Panc1 (cell line): ENCODE data around the gene ZBTB34. TPM values are rescaled to one million over a fixed set of nuclear protein-coding genes. Genes with fewer than 3 reads are reported as not detected.

Experiments
- ATAC-seq: fragments of 200-7000 bp; cut with Tn5 transposase; 2 replicates; pipeline ENCODE4 v1.9.1; 2020; ENCODE audit warnings: mild to moderate bottlenecking, moderate library complexity
- BruUV-seq: library from RNA; stranded (reverse); fragments of 400-500 nt; replicated peaks from 2 replicates; lab custom pipeline; 2021; lab: Mats Ljungman, UMichigan
- CTCF ChIA-PET: fragments of 300-600 bp; sonication (Branson Sonifier 250); formaldehyde crosslinking; loops from one replicate; lab custom pipeline; 2022; ENCODE audit warnings: antibody characterized with exemption; lab: Charles Lee
- POLR2A ChIA-PET: fragments of 300-600 bp; sonication (Branson Sonifier 250); formaldehyde crosslinking; loops from one replicate; lab custom pipeline; 2022; ENCODE audit warnings: antibody characterized with exemption; lab: Charles Lee
- DNase-seq: peaks from one replicate; pipeline ENCODE4 v3.0.0-alpha.2; 2010; ENCODE audit warnings: low read depth, low spot score
- H3K27ac ChIP-seq: 2 replicates; pipeline ENCODE4 v1.5.1; 2011; ENCODE audit warnings: mild to moderate bottlenecking, low read length, inconsistent platforms
- H3K27me3 ChIP-seq: fragments of 200-500 bp; sonication (Bioruptor generic); 2 replicates; pipeline ENCODE4 v1.6.0; 2014; ENCODE audit warnings: low read length, inconsistent platforms; ENCODE audit not compliant: control insufficient read depth, insufficient read depth
- H3K36me3 ChIP-seq: fragments of 200-500 bp; sonication (Bioruptor generic); 2 replicates; pipeline ENCODE4 v1.5.1; 2014; ENCODE audit warnings: inconsistent platforms, mild to moderate bottlenecking, low read length, moderate library complexity; ENCODE audit not compliant: control insufficient read depth, insufficient read depth
- H3K4me1 ChIP-seq: 2 replicates; pipeline ENCODE4 v1.5.1; 2011; ENCODE audit warnings: inconsistent platforms, mild to moderate bottlenecking, low read length, moderate library complexity; ENCODE audit not compliant: control insufficient read depth, insufficient read depth
- H3K4me3 ChIP-seq, 2 experiments: 2 replicates each; pipeline ENCODE4 v1.5.1; 2011 to 2012; ENCODE audit warnings: low read depth in 2 of 2, low read length in 2 of 2, mild to moderate bottlenecking in 2 of 2, inconsistent platforms in 1 of 2, moderate library complexity in 1 of 2
- H3K9me3 ChIP-seq: fragments of 200-500 bp; sonication (Bioruptor generic); 2 replicates; pipeline ENCODE4 v1.5.1; 2014; ENCODE audit warnings: low read depth, mild to moderate bottlenecking, inconsistent platforms, low read length, moderate library complexity; ENCODE audit not compliant: control insufficient read depth, insufficient read depth
- CTCF ChIP-seq: fragments of 450-650 bp; IDR thresholded peaks from 2 replicates; pipeline ENCODE4 v1.5.1; 2017; ENCODE audit warnings: mild to moderate bottlenecking
- POLR2AphosphoS5 ChIP-seq: IDR thresholded peaks from 2 replicates; pipeline ENCODE4 v1.6.1; 2012; ENCODE audit warnings: mild to moderate bottlenecking, low read depth, low read length, moderate library complexity
- REST ChIP-seq, 2 experiments: IDR thresholded peaks; 2 replicates each; pipeline ENCODE4 v1.6.1; 2011 to 2012; ENCODE audit warnings: low read depth in 2 of 2, control low read depth in 1 of 2, low read length in 1 of 2, mild to moderate bottlenecking in 1 of 2, moderate library complexity in 1 of 2; ENCODE audit not compliant: insufficient read depth in 1 of 2
- SIN3A ChIP-seq: IDR thresholded peaks from 2 replicates; pipeline ENCODE4 v1.6.1; 2012; ENCODE audit warnings: low read depth, mild to moderate bottlenecking, low read length, moderate library complexity, borderline replicate concordance; ENCODE audit not compliant: insufficient read depth
- TCF7L2 ChIP-seq: IDR thresholded peaks from 2 replicates; pipeline ENCODE4 v1.6.1; 2011; ENCODE audit warnings: mild to moderate bottlenecking, low read depth, low read length, inconsistent platforms
- in situ Hi-C: cut with HindIII; loops from 2 replicates; pipeline ENCODE4 v1.10.0; 2016; ENCODE audit warnings: low sequenced_read_pairs, low pct_unique_long_range_greater_than_20kb
- intact Hi-C: fragments of 100-400 bp; cut with micrococcal nuclease; formaldehyde crosslinking; loops from one replicate; pipeline ENCODE4 v1.10.0; 2022; ENCODE audit not compliant: unreplicated experiment
- total RNA-seq: library from RNA; stranded (reverse); gene quantifications from one replicate; pipeline ENCODE4 v1.2.1, GENCODE V29; 2021; ENCODE audit not compliant: unreplicated experiment

Gene ZBTB34
- total RNA-seq, 1 experiment from 2014 or later: 5.5 TPM

GRCh38 chr9:126880947-126881332 lies 20.5 kb downstream of the ZBTB34 start:
- CTCF ChIA-PET: no interaction called here
- DNase-seq (no peak), ATAC-seq (no peak)
- H3K27ac ChIP-seq: no peak overlapping the region
- POLR2A ChIA-PET: no interaction called here
- peaks cover 4% of the 10 kb centered on the region for H3K36me3 ChIP-seq
- H3K27me3 ChIP-seq: no peaks in the 10 kb centered on the region
- no TSS peak for BruUV-seq
- intact Hi-C loops: no loop called here
- TF ChIP-seq REST (IDR thresholded peaks at IDR 0.05; ENCODE audit: insufficient read depth in 1 of 2, low read depth in 2 of 2, low read length in 1 of 2): no peak
- TF ChIP-seq TCF7L2: no peak
- no peak for TF ChIP-seq POLR2AphosphoS5
- TF ChIP-seq SIN3A: no peak
- TF ChIP-seq CTCF: no peak
- no peaks in the 10 kb centered on the region for H3K9me3 ChIP-seq
- no peaks in the 10 kb centered on the region for H3K4me1 ChIP-seq
- no peak overlapping the region for H3K4me3 ChIP-seq
- in situ Hi-C loops: no loop called here

- POLR2A ChIA-PET: no interaction called here
- no TSS peak for BruUV-seq
- no peak for ATAC-seq
- H3K27me3 ChIP-seq: no peaks in the 10 kb centered on the region
- peaks cover 2% of the 10 kb centered on the region for H3K36me3 ChIP-seq
- in situ Hi-C loops: no loop called here
- intact Hi-C loops: no loop called here
- no peak overlapping the region for H3K4me3 ChIP-seq
- no peak overlapping the region for H3K27ac ChIP-seq
- DNase-seq: no peak
- H3K4me1 ChIP-seq: no peaks in the 10 kb centered on the region
- H3K9me3 ChIP-seq: no peaks in the 10 kb centered on the region
- CTCF ChIA-PET: no interaction called here
- no peak for TF ChIP-seq REST (IDR thresholded peaks at IDR 0.05; ENCODE audit: insufficient read depth in 1 of 2, low read depth in 2 of 2, low read length in 1 of 2)
- TF ChIP-seq POLR2AphosphoS5: no peak
- TF ChIP-seq SIN3A: no peak
- no peak for TF ChIP-seq TCF7L2
- TF ChIP-seq CTCF: no peak
Observed at GRCh38 chr9:126882746-126883145, 22.3 kb downstream of the ZBTB34 start.
